Right lobe of liver (tissue), 6 donors: ENCODE measurements around the gene ZNF722. TPM values are rescaled to one million over a fixed set of nuclear protein-coding genes. Genes with fewer than 3 reads are reported as not detected.
A peak's percentile ranks its signal among the peaks of the same experiment; 100 is the strongest.

Experiments used
- ATAC-seq, 4 donors: fragments of 200-7000 bp; cut with Tn5 transposase; one replicate each; pipeline ENCODE4 v1.9.1; 2020; ENCODE audit warnings: mild to moderate bottlenecking in 4 of 4, moderate library complexity in 4 of 4
- DNase-seq, 3 donors: peaks; one replicate each; pipeline ENCODE4 v3.0.0-alpha.2; 2020
- H3K27ac ChIP-seq, 3 donors: fragments of 200-600 bp; one replicate each; pipeline ENCODE4 v1.8.0; 2022
- H3K27me3 ChIP-seq, 2 donors: fragments of 200-600 bp; one replicate each; pipeline ENCODE4 v1.8.0; 2022
- H3K36me3 ChIP-seq, 4 donors: fragments of 200-600 bp; sonication (generic) in 1 of 4; one replicate each; pipeline versions ENCODE4 v1.5.1 to v1.8.0; 2017 to 2022; ENCODE audit warnings: control low read depth in 1 of 4
- H3K4me1 ChIP-seq, 4 donors: fragments of 200-600 bp; sonication (generic) in 1 of 4; one replicate each; pipeline versions ENCODE4 v1.5.1 to v1.8.0; 2017 to 2022; ENCODE audit warnings: control low read depth in 1 of 4
- H3K4me3 ChIP-seq, 3 donors: fragments of 200-600 bp; one replicate each; pipeline ENCODE4 v1.8.0; 2022
- H3K9me3 ChIP-seq, 4 donors: fragments of 200-600 bp; sonication (generic) in 1 of 4; one replicate each; pipeline versions ENCODE4 v1.5.1 to v1.8.0; 2017 to 2022; ENCODE audit warnings: control low read depth in 1 of 4
- POLR2A ChIP-seq: fragments of 450-650 bp; IDR thresholded peaks from one replicate; pipeline ENCODE4 v1.6.1; 2017; ENCODE audit warnings: antibody characterized with exemption, mild to moderate bottlenecking
- WGBS: methylation state at CpG from one replicate; pipeline ENCODE4 v1.1.6; 2018; ENCODE audit warnings: low coverage, low lambda C conversion rate; ENCODE audit not compliant: insufficient coverage; ENCODE audit errors: missing lambda C conversion rate; 5-methylcytosine and 5-hydroxymethylcytosine counted together
- intact Hi-C, 2 donors: fragments of 100-400 bp; cut with DNase I; formaldehyde crosslinking; loops; one replicate each; pipeline versions ENCODE4 v1.11.2 to v1.14.1; 2022
- small RNA-seq, 2 experiments: library from RNA; depleted of rRNA; stranded (forward); fragments of <200 nt; gene quantifications; one replicate each; pipeline ENCODE3, GENCODE V24; 2016
- total RNA-seq, 6 experiments: library from RNA; depleted of rRNA in 2 of 6; stranded (reverse); fragments of >200 nt in 2 of 6; fragmentation: NEBNext Ultra II Directional in 3 of 6; extraction: Animal tissue kit (Norgen Biotek cat#: 25700) in 3 of 6; gene quantifications; one replicate each; pipeline versions ENCODE4 v1.1.0 to v1.2.4, GENCODE V29; 2016 to 2023
- TF ChIP-seq, protein P1 (sequence below), 4 donors: fragments of 200-600 bp in 3 of 4; fragments of 450-650 bp in 1 of 4; IDR thresholded peaks; one replicate each; pipeline versions ENCODE4 v1.5.1 to v1.8.0; 2016 to 2022; ENCODE audit warnings: antibody characterized with exemption in 4 of 4, mild to moderate bottlenecking in 2 of 4
- donor health status: DM: no; HTN: yes; CAD: no.
- donor health status: DM: no; HTN: no; CAD: no.
- donor health status: DM: no; HTN: no; CAD: no.
- donor health status: DM: no; HTN: yes; CAD: no.
- donor health status: DM: no; HTN: yes; CAD: no.

The ZNF722 gene
- total RNA-seq, 6 experiments from 2014 or later: not detected

GRCh38 chr7:64037095-64037494 is 38.4 kb downstream of the ZNF722 start:
- intact Hi-C loops: no loop called here
- Histone ChIP-seq H3K4me1 (no peaks in the 10 kb centered on the region), H3K27ac (no peak overlapping the region), H3K4me3 (no peak overlapping the region), H3K9me3 (no peaks in the 10 kb centered on the region), H3K27me3 (no peaks in the 10 kb centered on the region), H3K36me3 (no peaks in the 10 kb centered on the region)
- peak in 3 of 4 donors; percentile 44 to 49 (median 46) for ATAC-seq
- no peak for DNase-seq
- no CpG with 5 or more reads among the region's 21 CpGs for WGBS
- TF ChIP-seq, protein P1, sequence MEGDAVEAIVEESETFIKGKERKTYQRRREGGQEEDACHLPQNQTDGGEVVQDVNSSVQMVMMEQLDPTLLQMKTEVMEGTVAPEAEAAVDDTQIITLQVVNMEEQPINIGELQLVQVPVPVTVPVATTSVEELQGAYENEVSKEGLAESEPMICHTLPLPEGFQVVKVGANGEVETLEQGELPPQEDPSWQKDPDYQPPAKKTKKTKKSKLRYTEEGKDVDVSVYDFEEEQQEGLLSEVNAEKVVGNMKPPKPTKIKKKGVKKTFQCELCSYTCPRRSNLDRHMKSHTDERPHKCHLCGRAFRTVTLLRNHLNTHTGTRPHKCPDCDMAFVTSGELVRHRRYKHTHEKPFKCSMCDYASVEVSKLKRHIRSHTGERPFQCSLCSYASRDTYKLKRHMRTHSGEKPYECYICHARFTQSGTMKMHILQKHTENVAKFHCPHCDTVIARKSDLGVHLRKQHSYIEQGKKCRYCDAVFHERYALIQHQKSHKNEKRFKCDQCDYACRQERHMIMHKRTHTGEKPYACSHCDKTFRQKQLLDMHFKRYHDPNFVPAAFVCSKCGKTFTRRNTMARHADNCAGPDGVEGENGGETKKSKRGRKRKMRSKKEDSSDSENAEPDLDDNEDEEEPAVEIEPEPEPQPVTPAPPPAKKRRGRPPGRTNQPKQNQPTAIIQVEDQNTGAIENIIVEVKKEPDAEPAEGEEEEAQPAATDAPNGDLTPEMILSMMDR (IDR thresholded peaks at IDR 0.05): no peak
- TF ChIP-seq POLR2A: no peak

DNA sequence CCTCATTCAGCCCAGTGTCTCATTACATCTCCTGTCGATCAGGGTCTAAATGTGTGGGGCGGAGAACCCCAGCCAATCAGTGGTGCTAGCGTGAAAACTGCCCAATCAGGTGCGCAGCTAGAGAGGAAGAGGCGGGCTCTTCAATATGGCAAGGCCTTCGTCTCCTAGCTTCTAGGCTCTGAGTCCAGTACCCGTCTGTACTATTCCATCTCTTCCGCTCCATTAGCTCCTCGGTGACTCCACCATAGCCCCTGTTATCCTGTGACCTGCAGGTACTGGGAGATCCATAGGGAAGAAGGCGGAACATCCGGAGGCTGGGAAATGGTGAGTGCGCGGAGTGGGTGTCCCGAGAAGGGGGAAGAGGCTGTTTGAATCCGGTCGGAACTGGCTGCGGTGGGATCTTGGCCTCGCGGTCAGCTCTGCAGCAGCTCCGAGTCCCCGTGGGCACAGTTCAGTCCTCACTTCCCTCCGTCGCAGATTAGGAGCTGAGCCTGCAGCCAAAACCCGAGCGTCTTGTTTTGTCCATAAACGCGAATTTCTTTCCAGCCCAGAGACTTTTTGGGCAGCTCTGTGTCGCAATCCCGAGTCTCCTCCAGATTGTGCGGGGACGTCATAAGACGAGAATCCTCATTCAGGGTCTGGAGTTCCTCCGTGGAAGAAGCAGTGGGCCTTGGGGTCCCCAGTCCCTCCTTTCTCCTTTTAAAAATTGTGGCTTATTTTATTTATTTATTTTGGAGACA is 46.8 kb downstream of the ZNF722 start, which contains the start of gene ZNF727:
Gene ZNF727 (plus strand): TSS at position 134 of the 740 bp plus-strand sequence. CDS start 188 bp downstream, at position 322.
- peak within 1 kb of the TSS in 2 of 3 donors; percentile 36 to 38 for H3K4me3 ChIP-seq
- peaks cover 0 to 4% (median 0%) of the 10 kb centered on the region in 4 donors for H3K9me3 ChIP-seq
- TF ChIP-seq, protein P1 (IDR thresholded peaks at IDR 0.05): no peak
- TF ChIP-seq POLR2A: no peak
- peak in 1 of 3 donors; percentile 53 for DNase-seq
- no peaks in the 10 kb centered on the region for H3K36me3 ChIP-seq
- WGBS: 16% methylated on average over 22 of the region's 33 CpGs
- no peaks in the 10 kb centered on the region for H3K4me1 ChIP-seq
- no peak within 1 kb of the TSS for H3K27ac ChIP-seq
- intact Hi-C loops: no loop called here
- peak; percentile 77 to 90 (median 84) for ATAC-seq
- H3K27me3 ChIP-seq: no peaks in the 10 kb centered on the region

DNA sequence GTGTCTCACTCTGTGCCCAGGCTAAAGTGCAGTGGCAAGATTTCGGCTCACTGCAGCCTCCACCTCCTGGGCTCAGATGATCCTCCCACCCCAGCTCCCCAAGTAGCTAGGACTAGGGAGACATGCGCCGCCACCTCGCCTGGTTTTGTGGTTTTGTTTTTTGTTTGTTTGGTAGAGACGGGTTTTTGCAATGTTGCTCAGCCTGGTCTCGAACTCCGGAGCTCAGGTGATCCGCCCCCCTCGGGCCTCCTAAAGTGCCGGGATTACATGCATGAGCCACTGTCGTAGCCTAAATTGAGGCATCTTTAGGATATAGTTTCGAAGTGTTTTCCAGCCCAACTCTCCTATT is 47.4 kb downstream of the ZNF722 start:
- Histone ChIP-seq H3K27ac (no peak overlapping the region), H3K9me3 (peaks cover 0 to 4% (median 0%) of the 10 kb centered on the region in 4 donors), H3K27me3 (no peaks in the 10 kb centered on the region), H3K4me3 (peak overlapping the region in 2 of 3 donors; percentile 36 to 38), H3K4me1 (no peaks in the 10 kb centered on the region), H3K36me3 (no peaks in the 10 kb centered on the region)
- TF ChIP-seq, protein P1 (IDR thresholded peaks at IDR 0.05): no peak
- no peak for TF ChIP-seq POLR2A
- 28% methylated on average over 10 of the region's 12 CpGs for WGBS
- DNase-seq (no peak), ATAC-seq (no peak)
- intact Hi-C loops: no loop called here

Small RNAs within 50 kb of the gene (small RNA-seq; reads per million reads assigned to genes)
- gene AC092634.1 (0 reads per million in 2 experiments), gene AC092634.7 (0 reads per million in 2 experiments), gene VN1R36P (0 reads per million in 2 experiments)

Other genes starting within 250 kb of the ZNF722 start
- under 1 TPM in 4 of 6 experiments, not detected in 2; 0.27 to 0.57 (median 0.36) TPM for gene ZNF727, start 46.6 kb downstream of the ZNF722 start, total RNA-seq
- gene ZNF735, start 208.4 kb downstream of the ZNF722 start, total RNA-seq: not detected
- not detected for gene ZNF679, start 229.6 kb downstream of the ZNF722 start, total RNA-seq